ACHN (cell line): Measurements from ENCODE around the gene SDR42E1.

Experiments used
- DNase-seq: peaks from one replicate; pipeline ENCODE4 v3.0.0-alpha.2; 2015
- in situ Hi-C: cut with HindIII; loops from 2 replicates; pipeline ENCODE4 v1.10.0; 2017; ENCODE audit warnings: low sequenced_read_pairs, low pct_ligation_motif_present, low pct_unique_long_range_greater_than_20kb

Gene SDR42E1

GRCh38 chr16:82011199-82011641 lies at the start of gene SDR42E1:
SDR42E1 (minus strand) TSS chr16:82011470; CDS start chr16:82000858, 10,612 bp downstream.
- DNase-seq, result no peak
- in situ Hi-C loops, result no loop called here

- DNase-seq, result no peak
- in situ Hi-C loops, result no loop called here
These were observed 48.7 kb upstream of the SDR42E1 start for GRCh38 chr16:82059983-82060421.

GRCh38 chr16:82059161-82059982 lies 48.1 kb upstream of the SDR42E1 start:
- in situ Hi-C loops, result no loop called here
- no peak for DNase-seq

- in situ Hi-C loops, result no loop called here
These were observed 45.3 kb upstream of the SDR42E1 start for GRCh38 chr16:82056550-82056896.

GRCh38 chr16:82055728-82056549 lies 44.7 kb upstream of the SDR42E1 start:
- no peak for DNase-seq
- in situ Hi-C loops, result no loop called here

More at GRCh38 chr16:82056550-82056896, 45.3 kb upstream of the SDR42E1 start:
- no peak for DNase-seq

GRCh38 chr16:82055117-82055516 lies 43.8 kb upstream of the SDR42E1 start:
- no peak for DNase-seq
- in situ Hi-C loops, result no loop called here

- in situ Hi-C loops, result no loop called here
- DNase-seq, result no peak
These were observed 40.4 kb upstream of the SDR42E1 start for GRCh38 chr16:82051656-82052055.

GRCh38 chr16:82050909-82051357 lies 39.7 kb upstream of the SDR42E1 start:
- DNase-seq, result no peak
- in situ Hi-C loops, result no loop called here

GRCh38 chr16:82050506-82050905 lies 39.2 kb upstream of the SDR42E1 start:
- DNase-seq, result no peak
- in situ Hi-C loops, result no loop called here

- no peak for DNase-seq
- in situ Hi-C loops, result loop anchor here (25.0 kb wide), 1 partner anchor 188 kb away; no protein-coding TSS in a partner anchor
These were observed 38.2 kb upstream of the SDR42E1 start for GRCh38 chr16:82049484-82049883.

- no peak for DNase-seq
- in situ Hi-C loops, result loop anchor here (25.0 kb wide), 1 partner anchor 190 kb away; no protein-coding TSS in a partner anchor
These were observed 36.5 kb upstream of the SDR42E1 start for GRCh38 chr16:82047787-82048186.

GRCh38 chr16:82047374-82047773 lies 36.1 kb upstream of the SDR42E1 start:
- in situ Hi-C loops, result loop anchor here (25.0 kb wide), 1 partner anchor 190 kb away; no protein-coding TSS in a partner anchor

GRCh38 chr16:82046941-82047340 lies 35.7 kb upstream of the SDR42E1 start:
- no peak for DNase-seq
- in situ Hi-C loops, result loop anchor here (25.0 kb wide), 1 partner anchor 190 kb away; no protein-coding TSS in a partner anchor

More at GRCh38 chr16:82047374-82047773, 36.1 kb upstream of the SDR42E1 start:
- no peak for DNase-seq

GRCh38 chr16:82046541-82046940 lies 35.3 kb upstream of the SDR42E1 start:
- DNase-seq, result no peak
- in situ Hi-C loops, result loop anchor here (25.0 kb wide), 1 partner anchor 191 kb away; no protein-coding TSS in a partner anchor

- in situ Hi-C loops, result loop anchor here (25.0 kb wide), 1 partner anchor 192 kb away; no protein-coding TSS in a partner anchor
- DNase-seq, result no peak
These were observed 34.2 kb upstream of the SDR42E1 start for GRCh38 chr16:82045465-82045864.

- in situ Hi-C loops, result loop anchor here (25.0 kb wide), 1 partner anchor 193 kb away; no protein-coding TSS in a partner anchor
- DNase-seq, result peak; percentile 5
These were observed 33.3 kb upstream of the SDR42E1 start for GRCh38 chr16:82044585-82044911.

GRCh38 chr16:82043680-82044584 lies 32.7 kb upstream of the SDR42E1 start:
- DNase-seq, result peak; percentile 51
- in situ Hi-C loops, result loop anchor here (25.0 kb wide), 1 partner anchor 193 kb away; no protein-coding TSS in a partner anchor

- in situ Hi-C loops, result loop anchor here (25.0 kb wide), 1 partner anchor 194 kb away; no protein-coding TSS in a partner anchor
- DNase-seq, result no peak
These were observed 31.6 kb upstream of the SDR42E1 start for GRCh38 chr16:82042846-82043245.
